ENCODE measurements around the gene MARCHF9. TPM values are rescaled to one million over a fixed set of nuclear protein-coding genes. Genes with fewer than 3 reads are reported as not detected.

Gene MARCHF9
- total and polyA plus RNA-seq, 2 experiments from 2014 or later = 0.18 to 0.97 TPM

DNA sequence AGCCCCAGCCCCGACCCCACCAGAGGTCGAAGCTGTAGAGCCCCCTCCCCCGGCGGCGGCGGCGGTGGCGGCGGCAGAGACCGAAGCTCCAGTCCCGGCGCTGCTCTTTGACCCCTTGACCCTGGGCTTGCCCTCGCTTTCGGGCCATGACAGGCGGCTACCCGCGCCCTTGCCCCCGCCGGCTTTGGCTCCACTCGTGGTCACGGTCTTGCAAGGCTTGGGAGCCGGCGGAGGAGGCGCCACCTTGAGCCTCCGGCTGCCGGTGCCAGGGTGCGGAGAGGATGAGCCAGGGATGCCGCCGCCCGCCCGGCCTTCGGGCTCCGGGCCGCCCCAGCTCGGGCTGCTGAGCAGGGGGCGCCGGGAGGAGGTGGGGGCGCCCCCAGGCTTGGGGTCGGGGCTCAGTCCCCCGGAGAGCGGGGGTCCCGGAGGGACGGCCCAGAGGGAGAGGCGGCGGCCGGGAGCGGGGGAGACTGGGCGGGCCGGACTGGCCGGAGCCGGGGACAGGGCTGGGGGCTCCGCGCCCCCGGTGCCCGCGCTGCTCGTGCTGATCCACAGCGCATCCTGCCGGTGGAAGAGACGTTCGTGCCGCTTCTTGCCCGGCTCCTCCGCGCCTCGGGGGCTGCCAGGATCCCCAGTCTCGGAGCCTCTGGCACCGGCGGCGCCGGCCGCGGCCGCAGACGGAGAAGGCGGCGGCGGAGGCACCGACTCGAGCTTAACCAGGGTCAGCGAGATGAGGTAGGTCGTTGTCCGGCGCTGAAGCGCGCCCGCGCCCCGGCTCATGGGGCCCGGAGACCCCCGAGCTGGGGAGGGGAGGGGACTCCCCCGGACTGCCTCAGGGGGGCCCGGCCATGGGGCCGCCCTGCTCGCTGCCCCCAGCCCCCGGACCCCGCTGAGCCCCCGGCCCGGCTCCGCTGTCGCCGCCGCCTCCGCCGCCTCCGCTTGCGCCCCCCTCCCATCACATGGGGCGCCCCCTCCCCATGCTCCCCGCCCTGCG, 17.1 kb upstream of the MARCHF9 start:
- in situ Hi-C loops (cut with MboI) = no loop called here
- WGBS, 2 experiments (ENCODE audit: low coverage in 1 of 2, low lambda C conversion rate in 2 of 2, missing lambda C conversion rate in 2 of 2) = 1 to 2% methylated on average over 41 to 75 of the region's 110 CpGs
- H3K4me3 ChIP-seq = peak overlapping the region; percentile 53
- no peaks in the 10 kb centered on the region for H3K9me2 ChIP-seq (ENCODE audit: insufficient read depth)
- H4K20me1 ChIP-seq (ENCODE audit: insufficient read depth) = no peaks in the 10 kb centered on the region
- no peak overlapping the region for H2AFZ ChIP-seq
- no peak overlapping the region for H3K9ac ChIP-seq
- no peaks in the 10 kb centered on the region for H3F3A ChIP-seq (ENCODE audit: insufficient read depth)
- no peaks in the 10 kb centered on the region for H3K36me3 ChIP-seq (ENCODE audit: low read depth)
- DNase-seq = peak; percentile 67
- no peaks in the 10 kb centered on the region for H3K79me2 ChIP-seq (ENCODE audit: insufficient read depth)
- peak overlapping the region; percentile 74 for H3K4me2 ChIP-seq (ENCODE audit: unreplicated experiment)
- no peaks in the 10 kb centered on the region for H3K9me3 ChIP-seq (ENCODE audit: low read depth)
- no peak overlapping the region for H3K27ac ChIP-seq
- H3K4me1 ChIP-seq (ENCODE audit: insufficient read depth) = no peaks in the 10 kb centered on the region
- TF ChIP-seq EZH2phosphoT487 (IDR thresholded peaks at IDR 0.05; ENCODE audit: insufficient read depth, low read depth) (peak; percentile 77; the same call in 1 of the 2 replicates), EZH2 (IDR thresholded peaks at IDR 0.05; ENCODE audit: insufficient read depth, poor library complexity, severe bottlenecking) (peak; percentile 31)
- H3K27me3 ChIP-seq (replicated peaks; ENCODE audit: insufficient read depth) = peaks cover 40% of the 10 kb centered on the region

DNA sequence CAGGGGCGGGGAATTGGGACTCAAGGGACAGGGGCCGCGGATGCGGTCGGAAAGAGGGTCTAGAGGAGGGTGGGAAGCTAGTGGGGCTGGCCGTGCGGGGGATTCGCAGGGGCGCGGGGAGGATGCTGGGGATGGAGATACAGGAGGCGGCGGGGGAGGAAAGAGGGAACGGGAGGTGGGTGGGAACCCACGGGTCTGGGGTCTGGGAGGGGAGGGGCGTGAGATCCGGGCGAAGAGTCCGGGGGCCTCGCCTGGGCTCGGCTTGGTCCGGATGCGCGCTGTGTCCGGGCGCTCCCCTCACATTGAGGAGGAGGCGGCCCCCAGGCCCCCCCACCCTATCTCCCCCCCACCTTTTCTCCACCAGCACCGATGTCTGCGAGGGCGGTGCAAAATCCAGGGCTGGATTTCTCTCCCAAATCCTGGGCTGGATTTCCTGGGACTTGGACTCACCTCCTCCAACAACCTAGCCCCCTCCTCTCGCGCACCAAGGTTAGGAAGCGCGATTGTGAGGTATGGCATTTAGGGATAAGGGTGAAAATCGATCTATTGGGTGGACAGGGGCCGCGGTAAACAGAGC, 16.2 kb upstream of the MARCHF9 start, which contains the start of gene AGAP2:
Gene AGAP2 (minus strand): TSS at position 82 of the 577 bp plus-strand sequence. CDS start 496 bp downstream, outside the sequence.
- no peaks in the 10 kb centered on the region for H4K20me1 ChIP-seq (ENCODE audit: insufficient read depth)
- H3K36me3 ChIP-seq (ENCODE audit: low read depth) = no peaks in the 10 kb centered on the region
- 1 to 2% methylated on average over 9 to 36 of the region's 36 CpGs for WGBS, 2 experiments (ENCODE audit: low coverage in 1 of 2, low lambda C conversion rate in 2 of 2, missing lambda C conversion rate in 2 of 2)
- in situ Hi-C loops (cut with MboI) = no loop called here
- H3K27ac ChIP-seq = no peak within 1 kb of the TSS
- no peaks in the 10 kb centered on the region for H3K79me2 ChIP-seq (ENCODE audit: insufficient read depth)
- H3K27me3 ChIP-seq (replicated peaks; ENCODE audit: insufficient read depth) = peaks cover 40% of the 10 kb centered on the region
- H3K4me3 ChIP-seq = peak within 1 kb of the TSS; percentile 53
- H2AFZ ChIP-seq = no peak within 1 kb of the TSS
- H3K9me3 ChIP-seq (ENCODE audit: low read depth) = no peaks in the 10 kb centered on the region
- peak; percentile 27 for DNase-seq
- TF ChIP-seq EZH2 (IDR thresholded peaks at IDR 0.05; ENCODE audit: insufficient read depth, poor library complexity, severe bottlenecking) = peak; percentile 77
- TF ChIP-seq EZH2phosphoT487 (IDR thresholded peaks at IDR 0.05; ENCODE audit: insufficient read depth, low read depth) = 0 out of 2 replicates have a peak, but pooled peaks have one; percentile 6
- no peaks in the 10 kb centered on the region for H3F3A ChIP-seq (ENCODE audit: insufficient read depth)
- H3K4me2 ChIP-seq (ENCODE audit: unreplicated experiment) = peak within 1 kb of the TSS; percentile 74
- no peak within 1 kb of the TSS for H3K9ac ChIP-seq
- H3K9me2 ChIP-seq (ENCODE audit: insufficient read depth) = no peaks in the 10 kb centered on the region
- no peaks in the 10 kb centered on the region for H3K4me1 ChIP-seq (ENCODE audit: insufficient read depth)

DNA sequence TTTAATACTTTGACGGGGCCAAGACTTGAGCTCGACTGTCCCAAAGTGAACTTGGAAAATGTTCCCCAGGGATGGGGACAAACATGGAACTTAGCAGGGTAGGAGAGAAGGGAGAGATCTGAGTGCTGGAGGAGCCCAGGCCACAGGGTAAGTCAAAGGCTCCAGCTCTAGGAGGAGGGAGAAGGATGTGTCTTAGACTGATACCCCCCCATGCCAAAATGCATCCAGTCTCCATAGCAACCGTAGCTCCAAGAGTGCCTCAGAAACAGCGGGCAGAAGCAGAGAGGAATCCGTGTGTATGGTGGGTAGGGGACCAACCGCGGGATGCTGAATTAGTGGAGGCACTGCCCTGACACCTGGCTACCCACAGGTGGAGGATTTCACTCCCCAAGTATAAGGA, 15.5 kb upstream of the MARCHF9 start:
- Histone ChIP-seq H3K4me2 (ENCODE audit: unreplicated experiment) (no peak overlapping the region), H3K9me2 (ENCODE audit: insufficient read depth) (no peaks in the 10 kb centered on the region)

DNA sequence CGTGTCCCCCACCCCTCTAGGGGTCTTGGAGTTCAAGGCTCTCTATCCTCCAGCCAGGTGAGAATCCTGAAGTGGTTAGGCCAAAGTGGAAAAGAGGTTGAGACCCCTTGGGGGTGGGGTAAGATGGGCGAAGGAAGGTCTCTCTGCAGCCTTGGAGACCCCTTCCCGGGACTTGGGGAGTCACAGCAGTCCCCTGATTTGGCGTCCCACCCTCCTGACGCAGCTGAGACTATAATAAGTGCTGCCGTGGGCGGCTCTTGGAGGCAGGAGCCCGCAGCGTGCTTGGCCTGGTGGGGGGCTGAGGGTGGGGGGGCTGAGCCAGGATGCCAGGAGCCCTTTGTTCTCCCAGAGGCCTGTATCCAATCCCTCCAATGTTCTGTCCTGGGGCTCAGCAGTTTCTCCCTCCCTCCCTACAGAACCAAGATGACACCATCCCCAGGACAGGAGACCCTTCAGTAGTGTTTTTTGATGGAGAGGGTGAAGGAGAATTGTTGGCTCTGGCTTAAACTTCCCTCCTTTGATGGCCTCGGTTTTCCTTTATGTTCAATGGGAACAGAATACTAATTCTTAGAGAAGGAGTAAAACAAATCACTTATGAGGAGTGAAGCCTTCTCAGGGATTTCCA, 14.9 kb upstream of the MARCHF9 start:
- Histone ChIP-seq H3K4me3 (no peak overlapping the region), H4K20me1 (ENCODE audit: insufficient read depth) (no peaks in the 10 kb centered on the region), H3K27ac (no peak overlapping the region), H3F3A (ENCODE audit: insufficient read depth) (0 out of 2 replicates have a peak, but pooled peaks cover 3% of the 10 kb centered on the region), H3K4me2 (ENCODE audit: unreplicated experiment) (no peak overlapping the region), H3K4me1 (ENCODE audit: insufficient read depth) (no peaks in the 10 kb centered on the region), H3K9ac (no peak overlapping the region), H3K9me3 (ENCODE audit: low read depth) (no peaks in the 10 kb centered on the region), H3K79me2 (ENCODE audit: insufficient read depth) (0 out of 2 replicates have a peak, but pooled peaks cover 2% of the 10 kb centered on the region), H3K36me3 (ENCODE audit: low read depth) (no peaks in the 10 kb centered on the region), H2AFZ (no peak overlapping the region), H3K9me2 (ENCODE audit: insufficient read depth) (no peaks in the 10 kb centered on the region), H3K27me3 (replicated peaks; ENCODE audit: insufficient read depth) (peaks cover 40% of the 10 kb centered on the region)
- DNase-seq = no peak
- in situ Hi-C loops (cut with MboI) = no loop called here
- 12 to 30% methylated on average over 6 to 10 of the region's 10 CpGs for WGBS, 2 experiments (ENCODE audit: low coverage in 1 of 2, low lambda C conversion rate in 2 of 2, missing lambda C conversion rate in 2 of 2)
- TF ChIP-seq EZH2phosphoT487 (IDR thresholded peaks at IDR 0.05; ENCODE audit: insufficient read depth, low read depth) = no peak
- no peak for TF ChIP-seq EZH2 (IDR thresholded peaks at IDR 0.05; ENCODE audit: insufficient read depth, poor library complexity, severe bottlenecking)

More for the DNA sequence above, 15.5 kb upstream of the MARCHF9 start:
- H3K36me3 ChIP-seq (ENCODE audit: low read depth) = no peaks in the 10 kb centered on the region
- in situ Hi-C loops (cut with MboI) = no loop called here
- no peak overlapping the region for H3K9ac ChIP-seq
- WGBS, 2 experiments (ENCODE audit: low coverage in 1 of 2, low lambda C conversion rate in 2 of 2, missing lambda C conversion rate in 2 of 2) = 23 to 24% methylated on average over 7 of the region's 7 CpGs
- 0 out of 2 replicates have a peak, but pooled peaks have one; percentile 8 for TF ChIP-seq EZH2phosphoT487 (IDR thresholded peaks at IDR 0.05; ENCODE audit: insufficient read depth, low read depth)
- peak; percentile 31 for TF ChIP-seq EZH2 (IDR thresholded peaks at IDR 0.05; ENCODE audit: insufficient read depth, poor library complexity, severe bottlenecking)
- H3K27ac ChIP-seq = no peak overlapping the region
- no peaks in the 10 kb centered on the region for H3K4me1 ChIP-seq (ENCODE audit: insufficient read depth)
- H4K20me1 ChIP-seq (ENCODE audit: insufficient read depth) = no peaks in the 10 kb centered on the region
- H3F3A ChIP-seq (ENCODE audit: insufficient read depth) = 0 out of 2 replicates have a peak, but pooled peaks cover 3% of the 10 kb centered on the region
- no peak for DNase-seq
- H3K27me3 ChIP-seq (replicated peaks; ENCODE audit: insufficient read depth) = peaks cover 40% of the 10 kb centered on the region
- no peaks in the 10 kb centered on the region for H3K9me3 ChIP-seq (ENCODE audit: low read depth)
- no peak overlapping the region for H3K4me3 ChIP-seq
- no peaks in the 10 kb centered on the region for H3K79me2 ChIP-seq (ENCODE audit: insufficient read depth)
- no peak overlapping the region for H2AFZ ChIP-seq
